Chondrocyte (in vitro differentiated cells): ENCODE measurements around the gene TFAP2E. TPM values are rescaled to one million over a fixed set of nuclear protein-coding genes. Genes with fewer than 3 reads are reported as not detected.

Source experiments
- DNase-seq: peaks from one replicate; pipeline ENCODE4 v3.0.0; 2021; ENCODE audit warnings: mixed read lengths, low spot score
- H3K27ac Mint-ChIP-seq: one replicate; pipeline ENCODE4 v1.8.0; 2021; ENCODE audit warnings: mild to moderate bottlenecking, moderate library complexity, mixed read lengths; ENCODE audit not compliant: unreplicated experiment
- H3K27me3 Mint-ChIP-seq: 2 replicates; pipeline ENCODE4 v1.8.0; 2021; ENCODE audit warnings: low read depth, mixed read lengths
- H3K36me3 Mint-ChIP-seq: 2 replicates; pipeline ENCODE4 v1.8.0; 2021; ENCODE audit warnings: low read depth, mixed read lengths
- H3K4me1 Mint-ChIP-seq: 2 replicates; pipeline ENCODE4 v1.8.0; 2021; ENCODE audit warnings: low read depth, mild to moderate bottlenecking, mixed read lengths
- H3K4me3 Mint-ChIP-seq: one replicate; pipeline ENCODE4 v1.8.0; 2021; ENCODE audit warnings: mild to moderate bottlenecking, moderate library complexity, mixed read lengths; ENCODE audit not compliant: unreplicated experiment
- H3K9me3 Mint-ChIP-seq: 2 replicates; pipeline ENCODE4 v1.8.0; 2021; ENCODE audit warnings: low read depth, mixed read lengths
- long read RNA-seq: library from polyadenylated mRNA; stranded (forward); transcript quantifications from one replicate; pipeline ENCODE4 v2.0.0, GENCODE V29; 2021
- total RNA-seq: library from RNA; stranded (reverse); gene quantifications from 3 replicates; pipeline ENCODE4 v1.2.1, GENCODE V29; 2021
- TF ChIP-seq, protein P1 (sequence below): fragments of 200-600 bp; sonication (generic); IDR thresholded peaks from 2 replicates; pipeline ENCODE4 v1.5.0; 2021; ENCODE audit warnings: antibody characterized with exemption, mild to moderate bottlenecking, moderate library complexity

The TFAP2E gene
- total RNA-seq = 0.92 to 1.4 TPM (median 0.97 TPM) in 3 replicates
- long read RNA-seq, partial matches to known transcripts = 0 of 1 reads
- long read RNA-seq, other reads (novel, unspliced or antisense) = 0 of 1 reads

DNA sequence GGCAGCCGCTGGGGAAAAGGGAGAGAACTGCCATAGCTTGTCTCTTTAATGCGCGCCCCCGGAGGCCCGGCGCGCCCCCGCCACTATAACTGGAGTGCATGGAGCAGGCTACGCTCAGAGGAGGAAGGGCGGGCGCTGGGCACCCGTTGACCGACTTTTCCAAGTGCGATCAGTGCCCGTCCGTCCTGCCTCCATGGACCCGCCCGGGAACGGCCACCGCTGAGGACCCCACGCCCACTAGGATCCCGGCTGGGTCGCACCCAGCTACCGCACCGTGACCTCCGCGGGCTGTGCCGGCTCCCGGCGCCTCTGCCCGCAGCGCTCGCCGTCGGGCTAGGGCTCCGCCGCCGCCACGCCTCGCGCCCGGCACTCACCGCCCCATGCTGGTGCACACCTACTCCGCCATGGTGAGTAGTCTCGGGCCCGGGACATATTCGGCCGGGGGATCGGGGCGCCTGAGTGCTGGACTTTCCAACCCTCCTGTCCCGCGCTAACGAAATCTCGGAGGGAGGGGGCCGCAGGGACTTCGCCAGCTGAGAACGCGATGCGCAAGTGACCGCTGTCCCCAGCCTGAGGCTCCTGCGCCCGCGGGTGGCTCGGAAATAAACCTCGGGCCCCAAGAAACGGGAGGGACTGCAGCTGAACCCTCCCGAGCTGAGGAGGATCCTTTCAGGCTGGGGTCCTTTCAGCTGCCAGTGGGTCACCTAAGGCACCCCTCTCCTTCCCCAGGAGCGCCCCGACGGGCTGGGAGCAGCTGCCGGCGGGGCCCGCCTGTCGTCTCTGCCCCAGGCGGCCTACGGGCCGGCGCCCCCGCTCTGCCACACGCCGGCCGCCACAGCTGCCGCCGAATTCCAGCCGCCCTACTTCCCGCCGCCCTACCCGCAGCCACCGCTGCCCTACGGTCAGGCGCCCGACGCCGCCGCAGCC is at the start of gene TFAP2E:
Gene TFAP2E, plus strand, starts transcription at position 117 of the 927 bp plus-strand sequence. Its CDS starts 264 bp downstream, at position 381.
- peak within 1 kb of the TSS; percentile 71 for H3K4me3 Mint-ChIP-seq
- no peak for DNase-seq
- no peaks in the 10 kb centered on the region for H3K36me3 Mint-ChIP-seq
- TF ChIP-seq, protein P1, sequence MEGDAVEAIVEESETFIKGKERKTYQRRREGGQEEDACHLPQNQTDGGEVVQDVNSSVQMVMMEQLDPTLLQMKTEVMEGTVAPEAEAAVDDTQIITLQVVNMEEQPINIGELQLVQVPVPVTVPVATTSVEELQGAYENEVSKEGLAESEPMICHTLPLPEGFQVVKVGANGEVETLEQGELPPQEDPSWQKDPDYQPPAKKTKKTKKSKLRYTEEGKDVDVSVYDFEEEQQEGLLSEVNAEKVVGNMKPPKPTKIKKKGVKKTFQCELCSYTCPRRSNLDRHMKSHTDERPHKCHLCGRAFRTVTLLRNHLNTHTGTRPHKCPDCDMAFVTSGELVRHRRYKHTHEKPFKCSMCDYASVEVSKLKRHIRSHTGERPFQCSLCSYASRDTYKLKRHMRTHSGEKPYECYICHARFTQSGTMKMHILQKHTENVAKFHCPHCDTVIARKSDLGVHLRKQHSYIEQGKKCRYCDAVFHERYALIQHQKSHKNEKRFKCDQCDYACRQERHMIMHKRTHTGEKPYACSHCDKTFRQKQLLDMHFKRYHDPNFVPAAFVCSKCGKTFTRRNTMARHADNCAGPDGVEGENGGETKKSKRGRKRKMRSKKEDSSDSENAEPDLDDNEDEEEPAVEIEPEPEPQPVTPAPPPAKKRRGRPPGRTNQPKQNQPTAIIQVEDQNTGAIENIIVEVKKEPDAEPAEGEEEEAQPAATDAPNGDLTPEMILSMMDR = no peak
- peaks cover 29% of the 10 kb centered on the region for H3K27me3 Mint-ChIP-seq
- peaks cover 17% of the 10 kb centered on the region for H3K4me1 Mint-ChIP-seq
- H3K9me3 Mint-ChIP-seq = no peaks in the 10 kb centered on the region
- no peak within 1 kb of the TSS for H3K27ac Mint-ChIP-seq

DNA sequence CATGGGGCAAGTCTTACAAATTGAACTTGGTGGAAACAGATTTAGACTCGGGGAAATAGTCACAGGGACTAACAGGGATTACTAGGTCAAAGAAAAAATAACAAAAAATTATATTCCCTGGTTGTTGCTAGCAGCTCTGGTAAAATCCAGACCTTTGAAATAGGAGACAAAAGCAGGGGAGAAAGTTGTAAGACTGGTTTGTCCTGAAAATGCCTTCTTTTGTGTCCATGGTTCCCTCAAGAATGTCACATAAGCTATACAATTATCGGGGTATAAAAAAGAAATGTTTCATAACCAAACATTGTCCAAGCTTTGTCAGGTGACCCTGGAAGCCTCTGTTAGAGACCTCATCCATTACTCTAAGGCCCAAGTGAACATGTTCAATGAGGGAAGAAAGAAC is 49.0 kb upstream of the TFAP2E start:
- peaks cover 13% of the 10 kb centered on the region for H3K36me3 Mint-ChIP-seq
- DNase-seq = no peak
- no peak overlapping the region for H3K4me3 Mint-ChIP-seq
- no peaks in the 10 kb centered on the region for H3K4me1 Mint-ChIP-seq
- H3K9me3 Mint-ChIP-seq = peaks cover 16% of the 10 kb centered on the region
- no peaks in the 10 kb centered on the region for H3K27me3 Mint-ChIP-seq
- TF ChIP-seq, protein P1 = no peak
- H3K27ac Mint-ChIP-seq = no peak overlapping the region

DNA sequence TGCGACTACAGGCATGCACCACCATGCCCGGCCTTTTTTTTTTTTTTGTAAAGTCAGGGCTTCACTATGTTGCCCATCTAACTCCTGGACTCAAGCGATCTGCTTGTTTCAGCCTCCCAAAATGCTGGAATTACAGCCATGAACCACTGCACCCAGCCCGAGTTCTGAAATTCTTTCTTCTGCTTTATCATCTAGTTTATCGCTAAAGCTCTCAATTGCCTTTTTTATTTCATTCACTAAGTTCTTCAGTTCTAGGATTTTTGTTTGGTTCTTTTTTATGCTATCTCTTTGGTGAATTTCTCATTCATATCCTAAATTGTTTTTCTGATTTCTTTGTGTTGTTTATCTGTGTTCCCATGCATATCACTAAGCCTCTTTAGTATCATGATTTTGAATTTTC is 42.9 kb upstream of the TFAP2E start:
- DNase-seq = no peak
- TF ChIP-seq, protein P1 = no peak
- H3K27me3 Mint-ChIP-seq = no peaks in the 10 kb centered on the region
- H3K36me3 Mint-ChIP-seq = peaks cover 23% of the 10 kb centered on the region
- H3K27ac Mint-ChIP-seq = peak overlapping the region; percentile 47
- peaks cover 28% of the 10 kb centered on the region for H3K9me3 Mint-ChIP-seq
- no peak overlapping the region for H3K4me3 Mint-ChIP-seq
- H3K4me1 Mint-ChIP-seq = peaks cover 35% of the 10 kb centered on the region

DNA sequence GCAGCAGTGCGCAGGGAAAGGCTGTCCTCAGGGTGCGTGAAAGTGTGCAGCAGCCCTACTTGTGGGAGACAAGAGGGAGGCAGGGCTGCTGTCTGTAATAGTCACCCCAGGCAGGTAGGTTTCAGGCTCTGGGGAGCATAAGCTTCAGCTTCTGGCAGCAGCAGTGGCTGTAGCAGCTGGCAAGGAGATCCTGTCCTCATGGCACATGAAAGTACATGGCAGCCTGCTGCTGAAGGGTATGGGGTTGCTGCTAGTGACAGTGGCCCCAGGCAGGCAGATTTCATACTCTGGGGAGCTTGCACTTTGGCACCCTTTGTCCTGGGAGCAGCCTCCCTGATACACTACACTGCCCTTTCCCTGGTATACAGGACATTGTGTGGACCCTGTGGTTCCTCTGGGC is 42.2 kb upstream of the TFAP2E start:
- Mint-ChIP-seq H3K9me3 (peaks cover 28% of the 10 kb centered on the region), H3K4me1 (peaks cover 43% of the 10 kb centered on the region), H3K27ac (no peak overlapping the region), H3K4me3 (no peak overlapping the region), H3K27me3 (no peaks in the 10 kb centered on the region), H3K36me3 (peaks cover 23% of the 10 kb centered on the region)
- no peak for DNase-seq
- TF ChIP-seq, protein P1 = no peak

DNA sequence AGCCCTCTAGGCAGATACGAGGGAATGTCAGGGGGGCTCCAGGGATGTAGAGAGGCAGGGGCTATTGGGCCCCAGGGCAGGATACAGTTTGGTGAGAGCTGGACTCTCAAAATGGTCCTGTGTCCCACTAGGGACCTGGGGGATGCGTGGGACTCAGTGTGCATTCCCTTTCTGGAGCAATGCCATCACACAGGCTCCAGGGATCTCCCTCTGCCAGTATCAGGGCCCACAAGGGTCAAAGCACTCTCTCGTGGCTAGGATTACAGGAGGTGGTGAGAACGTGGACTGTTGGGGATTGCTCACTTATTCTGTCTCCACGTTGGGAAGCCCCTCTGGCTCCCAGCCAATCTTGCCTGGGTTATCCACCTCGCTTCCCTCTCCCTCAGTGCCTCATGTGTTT is 41.7 kb upstream of the TFAP2E start:
- peak overlapping the region; percentile 28 for H3K27ac Mint-ChIP-seq
- peaks cover 28% of the 10 kb centered on the region for H3K9me3 Mint-ChIP-seq
- no peak overlapping the region for H3K4me3 Mint-ChIP-seq
- no peak for DNase-seq
- TF ChIP-seq, protein P1 = no peak
- H3K36me3 Mint-ChIP-seq = peaks cover 23% of the 10 kb centered on the region
- H3K27me3 Mint-ChIP-seq = no peaks in the 10 kb centered on the region
- H3K4me1 Mint-ChIP-seq = peaks cover 47% of the 10 kb centered on the region
